Stimulated activated CD4-positive, alpha-beta T cell treated with anti-CD3 and anti-CD28 coated beads, Interleukin-4, amount 100 ng/mL, for 48 hours (primary cell): ENCODE measurements around the gene NTSR1.
"Not testable (repeated sequence)": the region's sequence is repeated elsewhere in the genome, so short reads cannot be mapped to it uniquely, and the experiment has no call there.

ENCODE experiments used
- DNase-seq, 2 donors: peaks; one replicate each; pipeline ENCODE4 v3.0.0-alpha.2; 2020; ENCODE audit warnings: low read depth in 2 of 2

NTSR1 gene

DNA sequence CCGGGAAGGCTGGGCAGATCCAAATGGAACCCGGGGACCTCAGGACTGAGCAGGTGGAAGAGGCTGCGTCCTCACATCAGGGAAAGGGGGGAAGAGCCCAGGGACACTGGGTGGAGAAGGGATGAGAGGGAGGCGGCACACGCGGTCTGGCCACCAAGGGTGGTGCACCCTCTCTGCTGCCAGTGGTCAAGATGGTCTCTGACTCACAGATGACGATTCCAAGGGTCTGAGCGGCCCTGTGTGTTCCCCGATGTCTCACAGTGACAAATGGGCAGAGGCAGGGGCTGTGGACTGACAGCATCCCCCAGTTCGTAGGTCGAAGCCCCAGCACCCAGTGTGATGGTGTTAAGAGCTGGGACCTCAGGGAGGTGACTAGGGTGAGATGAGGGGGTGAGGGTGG, 34.3 kb upstream of the NTSR1 start:
- no peak for DNase-seq

DNA sequence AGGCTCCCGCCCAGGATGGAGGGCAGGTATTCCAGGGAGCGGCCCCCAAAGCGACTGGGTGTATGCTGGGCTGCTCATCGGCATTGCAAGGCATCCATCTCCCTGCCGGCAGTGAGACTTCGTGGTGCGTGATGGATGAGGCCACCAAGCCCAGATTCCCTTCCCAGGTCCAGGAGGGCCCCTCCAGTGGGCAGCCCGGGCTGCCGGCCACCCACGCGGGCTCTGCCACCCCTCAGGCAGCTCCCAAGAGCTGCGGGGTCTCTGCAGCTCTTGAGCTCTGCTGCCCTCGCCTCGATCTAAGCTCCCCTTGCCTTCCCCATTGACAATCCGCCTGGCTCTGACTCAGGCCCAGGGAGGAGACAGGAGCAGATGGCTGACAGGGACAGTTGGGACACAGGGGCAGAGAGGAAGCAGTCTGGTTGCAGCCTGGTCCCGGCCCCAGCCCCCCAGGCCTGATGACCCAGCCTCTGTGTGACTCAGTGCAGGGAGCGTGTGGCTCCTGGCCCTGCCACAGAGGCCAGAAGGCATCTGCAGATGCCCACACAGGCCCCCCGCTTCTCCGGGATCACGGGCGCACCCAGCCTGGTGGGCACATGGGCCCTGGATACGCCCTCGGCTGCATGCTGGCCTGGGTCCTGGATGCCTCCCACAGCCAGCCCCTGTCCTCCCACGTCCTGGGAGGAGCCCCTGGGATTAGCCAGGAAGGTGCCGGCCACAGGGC, 33.3 kb upstream of the NTSR1 start:
- DNase-seq = no peak

- DNase-seq = no peak
Measured at GRCh38 chr20:62675877-62676260, 32.8 kb upstream of the NTSR1 start.

- no peak for DNase-seq
Measured at GRCh38 chr20:62676976-62677375, 31.7 kb upstream of the NTSR1 start.

DNA sequence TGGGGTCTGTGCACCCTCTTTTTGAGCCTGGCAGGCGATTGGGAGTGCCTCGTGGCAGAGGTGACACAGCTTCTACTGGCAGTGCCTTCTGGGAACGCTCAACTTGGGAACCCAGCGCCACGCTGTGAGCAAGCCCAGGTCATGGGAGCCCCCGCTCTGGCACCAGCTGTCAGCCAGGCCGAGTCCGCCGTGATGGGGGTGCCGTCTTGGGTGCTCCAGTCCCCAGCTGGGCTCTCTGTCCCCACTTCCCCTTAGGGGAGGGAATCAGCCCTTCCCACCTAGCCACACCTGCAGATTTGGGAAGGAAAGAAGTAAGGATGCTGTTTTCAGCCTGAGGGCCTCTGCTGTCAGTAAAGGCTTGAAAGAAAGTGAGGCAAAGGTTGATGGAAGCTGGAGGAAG, 31.0 kb upstream of the NTSR1 start:
- DNase-seq = no peak

DNA sequence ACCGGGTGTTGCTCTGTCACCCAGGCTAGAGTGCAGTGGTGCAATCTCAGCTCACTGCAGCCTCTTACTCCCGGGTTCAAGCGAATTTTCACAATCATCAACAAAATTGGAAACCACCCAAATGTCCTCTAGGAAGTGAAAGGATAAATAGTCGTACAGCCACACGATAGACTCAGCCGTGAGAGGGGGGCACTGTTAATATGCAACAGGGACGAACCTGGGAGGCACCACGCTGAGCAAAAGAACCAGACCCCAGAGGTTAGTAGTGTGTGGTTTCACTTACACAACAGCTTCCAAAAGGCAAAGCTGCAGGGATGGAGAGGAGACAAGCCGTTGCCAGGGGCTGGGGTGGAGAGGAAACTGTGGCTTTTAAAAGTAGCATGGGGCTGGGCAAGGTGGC, 30.1 kb upstream of the NTSR1 start:
- no peak for DNase-seq

DNA sequence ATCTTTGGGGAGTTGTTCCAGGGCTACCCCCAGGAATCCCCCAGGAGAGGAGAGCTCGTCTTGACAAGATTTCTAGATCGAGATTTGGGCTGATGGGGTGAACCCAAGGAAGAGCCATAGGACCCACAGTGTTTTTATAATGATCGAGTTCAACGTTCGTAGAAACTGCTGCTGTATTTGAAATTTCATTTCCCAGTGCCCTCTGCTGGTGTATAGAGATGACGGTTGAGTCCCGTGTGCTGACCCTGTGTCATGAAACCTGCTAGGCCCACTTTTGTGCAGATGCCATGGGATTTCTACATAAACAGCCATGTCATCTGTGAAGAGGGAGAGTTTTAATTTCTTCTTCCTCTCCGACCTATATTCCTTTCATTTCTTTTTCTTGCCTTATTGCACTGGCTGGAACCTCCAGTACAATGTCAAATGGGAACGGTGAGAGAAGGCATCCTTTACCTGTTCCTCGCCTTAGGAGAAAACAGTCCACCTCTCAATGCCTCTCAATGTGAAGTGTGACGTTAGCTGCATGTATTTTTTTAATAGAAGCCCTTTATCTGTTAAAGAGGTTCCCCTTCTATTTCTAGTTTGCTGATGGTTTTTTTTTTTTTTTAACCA, 28.6 kb upstream of the NTSR1 start:
- DNase-seq = no peak

DNA sequence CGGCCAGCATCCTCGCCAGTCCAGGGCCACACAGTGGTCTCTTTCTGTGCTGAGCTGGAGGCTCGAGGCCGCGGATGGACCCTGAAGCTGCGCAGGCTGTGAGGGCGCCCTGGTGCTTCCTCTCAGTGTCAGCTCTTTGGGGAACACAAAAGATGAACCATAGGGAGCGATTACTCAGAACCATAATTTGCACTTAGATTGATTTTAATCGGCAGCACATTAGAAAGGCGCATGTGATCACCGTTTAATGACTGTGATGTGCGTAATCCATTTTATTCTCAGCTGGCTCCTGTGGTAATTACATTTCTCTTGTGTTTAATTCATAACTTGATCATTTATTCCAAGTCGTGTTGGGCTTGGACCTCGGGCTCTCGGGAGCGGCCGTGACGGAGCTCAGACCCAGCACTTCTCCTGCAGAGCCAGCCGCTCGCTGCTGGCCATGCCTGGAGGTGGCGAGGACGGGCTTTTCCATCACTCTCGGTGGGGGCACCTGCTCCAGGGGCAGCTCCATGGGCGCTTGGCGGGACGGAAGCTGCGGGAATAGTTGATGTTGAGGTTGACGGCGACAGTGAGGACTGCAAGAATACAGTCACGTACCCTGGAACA, 25.6 kb upstream of the NTSR1 start:
- DNase-seq = no peak

DNA sequence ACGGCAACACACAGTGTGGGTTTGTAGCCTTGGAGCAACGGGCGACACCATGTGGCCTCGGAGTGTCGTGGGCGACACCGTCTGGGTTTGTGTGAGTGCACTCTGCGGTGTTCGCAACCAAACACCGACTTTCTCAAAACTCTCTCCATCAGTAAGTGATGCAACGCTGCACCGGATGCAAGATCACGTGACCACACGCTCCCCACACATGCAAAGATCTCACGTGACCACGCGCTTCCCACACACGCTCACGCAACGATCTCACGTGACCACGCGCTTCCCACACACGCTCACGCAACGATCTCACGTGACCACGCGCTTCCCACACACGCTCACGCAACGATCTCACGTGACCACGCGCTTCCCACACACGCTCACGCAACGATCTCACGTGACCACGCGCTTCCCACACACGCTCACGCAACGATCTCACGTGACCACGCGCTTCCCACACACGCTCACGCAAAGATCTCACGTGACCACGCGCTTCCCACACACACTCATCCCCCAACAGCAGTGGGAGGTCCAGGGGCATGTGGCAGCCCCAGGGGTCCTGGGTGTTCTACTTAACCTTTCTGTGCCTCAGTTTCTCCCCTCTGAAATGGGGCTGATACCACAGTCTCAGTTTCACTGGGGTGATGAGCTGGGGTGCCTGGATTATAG, 24.8 kb upstream of the NTSR1 start:
- DNase-seq = not testable (repeated sequence)

GRCh38 chr20:62684981-62685380, 23.7 kb upstream of the NTSR1 start:
- no peak for DNase-seq

GRCh38 chr20:62685781-62686555, 22.7 kb upstream of the NTSR1 start:
- DNase-seq = no peak

DNA sequence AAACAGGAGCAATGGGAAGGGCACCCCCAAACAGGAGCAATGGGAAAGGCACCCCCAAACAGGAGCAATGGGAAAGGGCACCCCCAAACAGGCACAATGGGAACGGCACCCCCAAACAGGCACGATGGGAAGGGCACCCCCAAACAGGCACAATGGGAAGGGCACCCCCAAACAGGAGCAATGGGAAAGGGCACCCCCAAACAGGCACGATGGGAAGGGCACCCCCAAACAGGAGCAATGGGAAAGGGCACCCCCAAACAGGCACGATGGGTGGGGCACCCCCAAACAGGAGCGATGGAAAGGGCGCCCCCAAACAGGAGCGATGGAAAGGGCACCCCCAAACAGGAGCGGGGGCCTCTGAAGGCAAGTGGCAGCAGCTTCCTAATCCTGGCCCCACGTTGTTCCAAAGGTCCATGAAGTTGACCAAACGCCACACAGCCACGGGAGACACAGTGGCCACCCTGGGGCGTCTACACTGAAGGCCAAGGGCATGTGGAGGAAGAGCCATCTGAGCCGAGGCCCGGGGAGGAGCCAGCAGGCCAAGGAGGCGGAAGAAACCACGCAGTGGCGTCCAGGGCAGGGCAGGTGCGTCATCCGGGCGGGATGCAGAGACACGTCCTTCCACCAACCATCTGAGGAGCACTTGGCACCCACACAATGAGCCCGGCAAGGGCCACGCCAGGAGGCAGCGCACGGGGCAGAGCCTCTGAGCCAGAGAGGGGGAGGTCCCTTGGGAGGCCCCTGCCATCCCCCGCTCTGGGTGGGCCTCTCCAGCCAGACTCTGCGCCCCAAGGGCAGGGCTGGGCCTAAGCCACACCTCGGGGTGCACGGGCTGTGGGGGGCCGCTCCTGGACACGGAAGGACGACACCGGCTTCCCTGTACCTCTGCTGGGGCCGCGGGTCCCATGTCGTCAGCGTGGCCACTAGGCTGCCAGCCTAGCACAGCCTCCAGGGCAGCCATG, 21.5 kb upstream of the NTSR1 start:
- DNase-seq = no peak

GRCh38 chr20:62688083-62688482, 20.6 kb upstream of the NTSR1 start:
- DNase-seq = no peak

DNA sequence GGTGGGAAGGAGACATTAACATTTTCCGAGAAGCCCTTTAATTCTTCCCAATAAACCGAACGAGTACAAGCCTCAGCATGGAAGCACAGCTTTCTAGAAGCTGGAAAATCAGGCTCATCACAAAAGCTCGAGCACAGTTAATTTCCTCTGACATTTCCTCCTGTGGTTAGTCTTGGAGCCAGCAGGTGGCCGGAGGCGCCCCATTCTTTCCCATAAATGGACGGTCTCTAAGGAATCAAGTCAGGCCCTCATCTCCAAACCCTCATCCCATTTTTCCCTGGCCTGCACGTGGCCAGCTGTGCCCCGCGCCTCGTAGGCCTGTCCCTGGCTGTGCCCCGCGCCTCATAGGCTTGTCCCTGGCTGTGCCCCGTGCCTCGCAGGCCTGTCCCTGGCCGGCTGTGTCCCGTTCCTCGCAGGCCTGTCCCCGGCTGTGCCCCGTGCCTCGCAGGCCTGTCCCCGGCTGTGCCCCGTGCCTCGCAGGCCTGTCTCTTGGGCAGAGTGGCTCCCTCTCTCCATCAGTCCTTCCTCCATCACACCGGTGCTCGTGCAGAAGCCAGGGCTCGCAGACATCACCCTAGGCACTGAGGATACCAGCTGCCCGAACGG, 19.7 kb upstream of the NTSR1 start:
- DNase-seq = no peak

GRCh38 chr20:62689861-62690260, 18.8 kb upstream of the NTSR1 start:
- no peak for DNase-seq

- DNase-seq = no peak
Measured at GRCh38 chr20:62690261-62690820, 18.3 kb upstream of the NTSR1 start.

GRCh38 chr20:62691487-62691886, 17.1 kb upstream of the NTSR1 start:
- DNase-seq = no peak

DNA sequence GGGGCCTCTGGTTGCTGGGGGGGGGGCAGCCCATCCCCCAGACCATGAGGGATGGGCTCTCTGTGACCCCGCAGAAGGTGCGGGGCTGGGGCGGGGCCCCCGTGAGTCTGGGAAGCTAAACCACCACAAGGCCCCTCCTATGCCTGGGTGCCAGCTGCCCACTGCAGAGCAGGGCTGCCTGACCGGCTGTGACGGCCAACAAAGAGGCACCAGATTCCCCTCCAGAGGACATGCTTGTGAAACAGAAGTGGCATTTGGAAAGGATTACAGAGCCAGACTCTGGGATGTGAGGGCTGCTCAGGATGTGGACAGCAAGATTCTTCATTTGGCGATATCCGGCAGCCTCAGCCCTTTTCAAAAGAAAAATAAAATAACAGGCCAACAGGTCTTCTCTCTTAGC, 16.5 kb upstream of the NTSR1 start:
- no peak for DNase-seq

GRCh38 chr20:62692801-62693523, 15.7 kb upstream of the NTSR1 start:
- DNase-seq = no peak
